Upper lobe of left lung (tissue), 6 donors: ENCODE results near the gene ZFP3. TPM values are rescaled to one million over a fixed set of nuclear protein-coding genes. Genes with fewer than 3 reads are reported as not detected.
A peak's percentile ranks its signal among the peaks of the same experiment; 100 is the strongest.

Experiments used
- ATAC-seq, 2 donors: fragments of 200-7000 bp; cut with Tn5 transposase; one replicate each; pipeline ENCODE4 v1.9.1; 2022; ENCODE audit warnings: mild to moderate bottlenecking in 2 of 2, moderate library complexity in 2 of 2; ENCODE audit not compliant: low FRiP score in 2 of 2
- DNase-seq, 2 donors: peaks; one replicate each; pipeline ENCODE4 v3.0.0-alpha.2; 2019 to 2020
- H3K27ac ChIP-seq, 4 donors: fragments of 200-600 bp; sonication (generic); one replicate each; pipeline ENCODE4 v1.5.1; 2016 to 2019
- H3K27me3 ChIP-seq, 4 donors: fragments of 200-600 bp; sonication (generic); one replicate each; pipeline ENCODE4 v1.5.1; 2017 to 2019
- H3K36me3 ChIP-seq, 4 donors: fragments of 200-600 bp; sonication (generic); one replicate each; pipeline ENCODE4 v1.5.1; 2016 to 2019
- H3K4me1 ChIP-seq, 4 donors: fragments of 200-600 bp; sonication (generic); one replicate each; pipeline ENCODE4 v1.5.1; 2018 to 2019
- H3K4me3 ChIP-seq, 4 donors: fragments of 200-600 bp; sonication (generic); one replicate each; pipeline ENCODE4 v1.5.1; 2017 to 2019; ENCODE audit warnings: mild to moderate bottlenecking in 2 of 4, moderate library complexity in 1 of 4
- H3K9me3 ChIP-seq, 4 donors: fragments of 200-600 bp; sonication (generic); one replicate each; pipeline ENCODE4 v1.5.1; 2018 to 2019
- EP300 ChIP-seq, 4 donors: sonication (generic); formaldehyde crosslinking; IDR thresholded peaks; one replicate each; pipeline ENCODE4 v1.5.1; 2017; ENCODE audit warnings: antibody characterized with exemption in 4 of 4, control low read depth in 2 of 4
- POLR2A ChIP-seq, 4 donors: fragments of 450-650 bp; IDR thresholded peaks; one replicate each; pipeline ENCODE4 v1.5.1; 2016 to 2017; ENCODE audit warnings: antibody characterized with exemption in 4 of 4, mild to moderate bottlenecking in 2 of 4
- POLR2AphosphoS5 ChIP-seq, 2 donors: sonication (generic); formaldehyde crosslinking; IDR thresholded peaks; one replicate each; pipeline ENCODE4 v1.5.1; 2017; ENCODE audit warnings: antibody characterized with exemption in 2 of 2
- WGBS, 2 donors: methylation state at CpG; one replicate each; pipeline ENCODE4 v1.1.5; 2017 to 2018; 5-methylcytosine and 5-hydroxymethylcytosine counted together
- total RNA-seq, 6 donors: library from RNA; depleted of rRNA in 4 of 6; stranded (reverse); fragments of >200 nt in 4 of 6; gene quantifications; one replicate each; pipeline versions ENCODE4 v1.1.0 to v1.2.1, GENCODE V29; 2016 to 2021
- TF ChIP-seq, protein P1 (sequence below), 6 experiments: fragments of 450-650 bp in 4 of 6; fragments of 200-600 bp in 2 of 6; sonication (generic) in 2 of 6; IDR thresholded peaks; one replicate each; pipeline ENCODE4 v1.5.1; 2016 to 2019; ENCODE audit warnings: antibody characterized with exemption in 6 of 6
- donor health status: DM: no; HTN: no; CAD: no; lungs with moderate emphysema.
- donor health status: DM: no; HTN: yes; CAD: no; lungs with severe emphysema.

ZFP3 gene
- total RNA-seq, 6 donors from 2014 or later = 0.89 to 9.7 (median 5.3) TPM

DNA sequence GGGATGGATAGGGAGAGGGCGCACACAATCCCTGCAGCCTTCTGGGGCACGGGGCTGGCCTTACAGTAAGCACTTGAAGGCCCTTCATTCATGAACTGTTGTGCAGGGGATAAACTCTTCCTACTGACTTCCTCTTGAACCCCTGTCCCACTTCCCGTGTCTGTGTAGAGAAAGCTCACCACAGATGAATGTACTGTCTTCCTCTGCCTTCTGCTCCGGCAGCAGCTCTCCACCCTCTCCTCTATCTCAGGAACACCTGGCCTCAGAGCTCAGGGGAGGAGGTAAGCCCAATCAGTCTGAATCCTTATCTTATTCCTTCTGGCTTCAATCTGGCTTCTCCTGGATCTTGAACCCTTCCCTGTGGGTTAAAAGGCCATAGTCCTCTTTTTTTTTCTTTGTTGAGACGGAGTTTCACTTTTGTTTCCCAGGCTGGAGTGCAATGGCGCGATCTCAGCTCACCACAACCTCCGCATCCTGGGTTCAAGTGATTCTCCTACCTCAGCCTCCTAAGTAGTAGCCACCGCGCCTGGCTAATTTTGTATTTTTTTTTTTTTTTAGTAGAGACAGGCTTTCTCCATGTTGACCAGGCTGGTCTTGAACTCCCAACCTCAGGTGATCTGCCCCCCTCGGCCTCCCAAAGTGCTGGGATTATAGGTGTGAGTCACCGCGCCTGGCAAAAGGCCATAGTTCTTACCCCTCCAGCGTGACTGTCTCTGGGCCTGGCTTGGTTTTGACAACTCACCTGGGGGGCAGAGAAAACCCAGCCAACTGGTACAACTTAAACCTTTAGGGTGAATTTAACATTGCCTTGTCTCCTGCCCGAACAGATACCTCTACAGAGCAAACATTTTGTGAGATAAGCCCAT, 35.9 kb upstream of the ZFP3 start:
- H3K4me1 ChIP-seq = no peaks in the 10 kb centered on the region
- H3K36me3 ChIP-seq = no peaks in the 10 kb centered on the region
- ATAC-seq (no peak), DNase-seq (no peak)
- no peaks in the 10 kb centered on the region for H3K27me3 ChIP-seq
- TF ChIP-seq EP300 (IDR thresholded peaks at IDR 0.05) (no peak), POLR2A (IDR thresholded peaks at IDR 0.05) (no peak), POLR2AphosphoS5 (IDR thresholded peaks at IDR 0.05) (no peak)
- TF ChIP-seq, protein P1, sequence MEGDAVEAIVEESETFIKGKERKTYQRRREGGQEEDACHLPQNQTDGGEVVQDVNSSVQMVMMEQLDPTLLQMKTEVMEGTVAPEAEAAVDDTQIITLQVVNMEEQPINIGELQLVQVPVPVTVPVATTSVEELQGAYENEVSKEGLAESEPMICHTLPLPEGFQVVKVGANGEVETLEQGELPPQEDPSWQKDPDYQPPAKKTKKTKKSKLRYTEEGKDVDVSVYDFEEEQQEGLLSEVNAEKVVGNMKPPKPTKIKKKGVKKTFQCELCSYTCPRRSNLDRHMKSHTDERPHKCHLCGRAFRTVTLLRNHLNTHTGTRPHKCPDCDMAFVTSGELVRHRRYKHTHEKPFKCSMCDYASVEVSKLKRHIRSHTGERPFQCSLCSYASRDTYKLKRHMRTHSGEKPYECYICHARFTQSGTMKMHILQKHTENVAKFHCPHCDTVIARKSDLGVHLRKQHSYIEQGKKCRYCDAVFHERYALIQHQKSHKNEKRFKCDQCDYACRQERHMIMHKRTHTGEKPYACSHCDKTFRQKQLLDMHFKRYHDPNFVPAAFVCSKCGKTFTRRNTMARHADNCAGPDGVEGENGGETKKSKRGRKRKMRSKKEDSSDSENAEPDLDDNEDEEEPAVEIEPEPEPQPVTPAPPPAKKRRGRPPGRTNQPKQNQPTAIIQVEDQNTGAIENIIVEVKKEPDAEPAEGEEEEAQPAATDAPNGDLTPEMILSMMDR (IDR thresholded peaks at IDR 0.05) = no peak
- peak overlapping the region in 2 of 4 donors; percentile 19 to 30 for H3K27ac ChIP-seq
- 79 to 82% methylated on average over 15 of the region's 15 CpGs for WGBS, 2 donors
- H3K4me3 ChIP-seq = no peak overlapping the region
- no peaks in the 10 kb centered on the region for H3K9me3 ChIP-seq

DNA sequence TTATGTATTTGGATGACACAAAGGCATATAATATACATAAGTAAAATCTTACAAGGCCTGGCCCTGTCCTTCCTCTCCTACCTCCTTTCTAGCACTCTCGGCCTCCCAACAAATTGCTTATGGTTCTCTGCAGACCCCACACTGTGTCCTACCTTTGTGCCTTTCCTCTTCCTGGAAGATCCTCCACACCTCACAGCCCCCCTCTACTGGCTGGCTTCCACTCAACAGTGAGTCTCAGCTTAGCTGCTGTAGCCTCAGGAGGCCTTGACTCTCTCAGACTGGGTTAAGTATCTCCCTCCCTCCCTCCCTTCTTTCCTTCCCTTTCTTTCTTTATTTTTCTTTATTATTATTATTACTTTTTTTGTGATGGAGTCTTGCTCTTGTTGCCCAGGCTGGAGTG, 34.7 kb upstream of the ZFP3 start:
- DNase-seq (no peak), ATAC-seq (no peak)
- TF ChIP-seq, protein P1 (IDR thresholded peaks at IDR 0.05) = no peak
- whole genome bisulfite sequencing, 2 donors = 100% methylated on average over 1 of the region's 1 CpG
- Histone ChIP-seq H3K9me3 (no peaks in the 10 kb centered on the region), H3K27ac (no peak overlapping the region), H3K36me3 (no peaks in the 10 kb centered on the region), H3K27me3 (no peaks in the 10 kb centered on the region), H3K4me1 (no peaks in the 10 kb centered on the region), H3K4me3 (no peak overlapping the region)

DNA sequence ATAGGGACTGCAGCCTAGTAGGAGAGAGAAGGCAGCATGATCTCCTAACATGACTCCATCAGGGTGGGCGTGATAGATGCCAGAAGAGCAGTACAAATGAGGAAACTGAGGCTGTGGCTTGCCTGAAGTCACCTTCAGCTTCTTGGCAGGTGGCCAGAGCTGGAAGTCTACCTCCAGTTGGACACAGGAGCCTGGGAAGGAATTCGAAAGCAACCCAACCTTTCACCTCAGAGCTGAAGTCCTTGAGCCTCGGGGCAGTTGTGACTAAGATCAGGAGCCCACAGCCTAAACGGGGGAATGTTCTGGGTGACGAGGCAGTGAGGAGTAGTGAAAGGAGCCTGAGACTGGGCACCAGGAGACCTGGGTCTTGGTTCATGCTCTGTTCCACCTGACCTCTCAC, 33.6 kb upstream of the ZFP3 start:
- ATAC-seq (no peak), DNase-seq (no peak)
- TF ChIP-seq EP300 (IDR thresholded peaks at IDR 0.05) (no peak), POLR2A (IDR thresholded peaks at IDR 0.05) (no peak), POLR2AphosphoS5 (IDR thresholded peaks at IDR 0.05) (no peak)
- TF ChIP-seq, protein P1 (IDR thresholded peaks at IDR 0.05) = no peak
- no peaks in the 10 kb centered on the region for H3K9me3 ChIP-seq
- no peaks in the 10 kb centered on the region for H3K36me3 ChIP-seq
- no peak overlapping the region for H3K27ac ChIP-seq
- peaks cover 0 to 4% (median 3%) of the 10 kb centered on the region in 4 donors for H3K4me1 ChIP-seq
- 86 to 92% methylated on average over 5 of the region's 5 CpGs for WGBS, 2 donors
- H3K4me3 ChIP-seq = no peak overlapping the region
- no peaks in the 10 kb centered on the region for H3K27me3 ChIP-seq

DNA sequence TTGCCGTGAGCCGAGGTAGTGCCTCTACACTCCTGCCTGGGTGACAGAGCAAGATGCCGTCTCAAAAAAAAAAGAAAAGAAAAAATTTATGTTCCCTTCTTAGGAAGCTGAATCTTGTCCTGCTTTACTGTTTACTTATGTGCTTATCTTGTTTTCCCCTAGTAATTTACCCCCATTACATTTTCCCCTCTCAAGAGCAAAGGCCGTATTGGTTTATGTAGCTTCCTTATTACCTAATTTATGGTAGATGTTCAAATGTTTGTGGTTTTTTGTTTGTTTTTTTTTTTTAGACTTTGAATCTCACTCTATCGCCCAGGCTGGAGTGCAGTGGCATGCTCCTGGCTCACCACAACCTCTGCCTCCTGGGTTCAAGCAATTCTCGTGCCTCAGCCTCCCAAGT, 32.8 kb upstream of the ZFP3 start:
- 72 to 80% methylated on average over 6 of the region's 6 CpGs for WGBS, 2 donors
- ATAC-seq = no peak
- H3K4me3 ChIP-seq = no peak overlapping the region

More for the DNA sequence above, 32.8 kb upstream of the ZFP3 start:
- TF ChIP-seq EP300 (IDR thresholded peaks at IDR 0.05) (no peak), POLR2A (IDR thresholded peaks at IDR 0.05) (no peak), POLR2AphosphoS5 (IDR thresholded peaks at IDR 0.05) (no peak)
- TF ChIP-seq, protein P1 (IDR thresholded peaks at IDR 0.05) = no peak
- H3K36me3 ChIP-seq = no peaks in the 10 kb centered on the region
- no peak for DNase-seq
- H3K4me1 ChIP-seq = peaks cover 5 to 9% (median 6%) of the 10 kb centered on the region in 4 donors
- H3K27ac ChIP-seq = no peak overlapping the region
- H3K9me3 ChIP-seq = no peaks in the 10 kb centered on the region
- H3K27me3 ChIP-seq = no peaks in the 10 kb centered on the region
